Measurements from ENCODE around the gene STAT6.
"Not testable (repeated sequence)": the region's sequence is repeated elsewhere in the genome, so short reads cannot be mapped to it uniquely, and the experiment has no call there.

STAT6 gene

DNA sequence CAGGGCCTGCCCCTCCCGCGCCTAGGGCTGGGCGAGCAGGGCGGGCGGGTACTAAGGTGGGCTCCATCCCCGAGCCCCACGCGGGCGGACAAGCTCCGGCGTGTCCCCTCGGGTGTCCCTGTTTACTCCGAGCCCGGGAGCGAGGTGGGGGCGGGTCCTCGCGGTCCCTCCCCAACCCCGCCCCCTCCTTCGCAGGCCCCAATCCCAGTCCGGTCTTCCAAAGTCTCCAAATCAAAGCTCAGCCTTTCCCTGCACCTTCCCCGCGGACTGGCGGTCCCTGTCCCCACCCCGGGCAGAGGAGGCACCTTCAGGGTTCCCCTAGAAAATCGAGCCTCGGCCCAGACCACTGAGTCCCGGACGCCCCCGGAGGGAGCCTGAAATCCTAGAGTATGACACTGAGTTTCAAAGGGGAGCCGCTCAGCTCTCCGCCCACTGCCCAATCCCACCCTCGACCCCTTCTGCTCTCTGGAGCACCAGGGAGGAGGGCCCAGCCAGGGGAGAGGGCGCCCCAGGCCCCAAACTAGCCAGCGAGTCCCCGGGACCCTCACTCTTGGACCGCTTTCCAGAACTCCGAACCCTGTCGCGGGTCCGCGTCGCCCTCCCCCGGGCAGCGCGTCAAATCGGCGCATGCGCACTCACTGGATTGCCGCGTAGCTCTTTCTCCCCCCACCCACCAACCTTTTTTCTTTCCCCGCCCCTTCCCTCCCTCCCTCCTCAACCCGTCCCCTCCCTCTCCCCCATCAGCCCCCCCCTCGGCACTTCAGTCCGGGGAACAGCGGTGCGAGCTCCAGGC lies 16.8 kb upstream of the STAT6 start, which contains the start of gene LRP1:
LRP1 (plus strand) TSS at position 758 of the 793 bp plus-strand sequence. CDS start 482 bp downstream, outside the sequence.
- no peak for DNase-seq (ENCODE audit: low read depth, low spot score)

DNA sequence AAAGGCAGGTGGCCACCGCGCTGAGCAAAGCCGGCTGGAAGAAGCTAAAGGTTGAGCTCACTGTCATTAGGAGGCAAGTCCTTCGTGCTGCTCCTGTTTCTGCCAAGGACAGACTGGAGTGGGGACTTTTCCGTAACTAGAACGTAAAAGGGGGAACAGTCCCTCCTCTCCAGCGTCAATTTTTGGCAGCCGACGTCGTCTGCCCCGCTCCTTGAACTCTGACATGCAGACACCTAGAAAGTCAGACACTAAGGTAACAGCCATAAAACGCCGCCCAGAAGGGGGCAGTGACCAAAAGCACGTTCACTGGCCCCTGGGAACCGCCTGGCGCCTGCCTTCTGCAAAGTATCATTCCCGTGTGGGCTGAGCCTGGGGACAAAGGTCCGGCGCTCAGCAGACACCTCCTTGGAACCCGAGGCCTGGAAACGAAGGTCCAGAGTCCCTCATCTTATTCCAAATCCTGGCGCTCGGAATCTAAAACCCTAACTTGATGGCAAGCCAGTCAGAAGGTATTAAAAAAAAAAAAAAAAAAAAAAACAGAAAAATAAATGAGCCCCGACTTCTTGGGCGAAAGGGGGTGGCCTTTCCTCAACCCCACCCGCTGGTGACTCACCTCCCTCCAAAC lies 16.1 kb upstream of the STAT6 start:
- no peak for DNase-seq (ENCODE audit: low read depth, low spot score)

DNA sequence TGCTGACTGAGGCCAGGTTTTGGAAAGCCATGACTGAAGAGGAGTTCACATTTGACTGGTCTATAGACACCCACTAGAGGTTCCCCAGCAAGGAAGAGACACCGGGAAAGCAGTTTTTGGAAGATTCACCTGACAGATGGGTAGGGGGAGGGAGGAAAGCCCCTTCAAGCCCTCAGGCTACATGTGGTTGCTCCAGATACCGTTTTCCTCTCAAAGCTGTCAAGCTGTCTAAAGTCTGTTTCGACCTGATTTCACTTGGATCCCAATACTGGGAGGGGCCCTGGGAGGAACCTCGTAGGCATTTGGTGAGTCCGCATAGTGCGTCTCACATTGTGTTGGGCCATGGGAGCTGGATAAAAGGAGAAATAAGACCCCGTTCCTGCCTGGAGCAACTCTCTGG lies 15.4 kb upstream of the STAT6 start:
- DNase-seq (ENCODE audit: low read depth, low spot score), result no peak

DNA sequence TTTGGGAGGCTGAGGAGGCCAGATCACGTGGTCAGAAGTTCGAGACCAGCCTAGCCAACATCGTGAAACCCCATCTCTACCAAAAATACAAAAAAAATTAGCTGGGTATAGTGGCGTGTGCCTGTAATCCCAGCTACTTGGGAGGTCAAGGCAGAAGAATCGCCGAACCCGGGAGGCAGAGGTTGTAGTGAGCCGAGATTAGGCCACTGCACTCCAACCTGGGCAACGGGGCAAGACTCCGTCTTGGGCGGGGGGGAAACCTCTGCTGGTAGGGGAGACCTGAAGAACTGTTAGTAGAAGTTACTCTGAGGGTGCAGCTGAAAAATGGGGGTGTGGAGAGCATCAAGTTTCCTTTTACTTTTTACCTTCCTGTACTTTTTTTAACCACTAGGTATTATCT lies 14.9 kb upstream of the STAT6 start:
- no peak for DNase-seq (ENCODE audit: low read depth, low spot score)

DNA sequence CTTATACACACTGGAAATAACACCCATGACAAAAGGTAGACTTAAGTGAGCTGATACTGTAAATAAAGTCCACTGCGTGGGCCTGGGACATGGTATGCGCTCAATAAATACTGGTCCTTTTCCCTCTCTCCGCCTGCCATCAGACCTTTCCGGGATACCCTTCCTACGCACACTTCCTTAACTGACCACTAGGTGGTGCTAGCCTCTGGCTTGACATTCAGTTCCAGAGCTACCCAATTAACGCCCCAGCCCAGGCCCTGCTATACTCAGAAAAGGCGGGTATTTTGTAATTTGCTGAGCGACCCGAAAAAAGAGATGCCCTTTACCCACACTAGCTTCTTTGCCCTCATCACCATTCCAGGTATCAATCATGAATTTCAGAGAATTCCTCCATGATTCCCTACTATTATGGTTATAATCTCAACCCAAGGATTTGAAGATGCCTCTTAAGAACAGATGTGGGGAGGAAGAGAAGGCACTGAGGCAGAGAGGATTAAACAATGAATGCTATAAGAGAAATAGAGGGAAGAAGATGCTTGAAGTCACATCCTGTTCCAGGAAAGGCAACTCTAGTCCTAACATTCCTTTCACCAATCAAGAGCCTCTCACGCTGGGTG lies 13.2 kb upstream of the STAT6 start:
- DNase-seq (ENCODE audit: low read depth, low spot score), result no peak

DNA sequence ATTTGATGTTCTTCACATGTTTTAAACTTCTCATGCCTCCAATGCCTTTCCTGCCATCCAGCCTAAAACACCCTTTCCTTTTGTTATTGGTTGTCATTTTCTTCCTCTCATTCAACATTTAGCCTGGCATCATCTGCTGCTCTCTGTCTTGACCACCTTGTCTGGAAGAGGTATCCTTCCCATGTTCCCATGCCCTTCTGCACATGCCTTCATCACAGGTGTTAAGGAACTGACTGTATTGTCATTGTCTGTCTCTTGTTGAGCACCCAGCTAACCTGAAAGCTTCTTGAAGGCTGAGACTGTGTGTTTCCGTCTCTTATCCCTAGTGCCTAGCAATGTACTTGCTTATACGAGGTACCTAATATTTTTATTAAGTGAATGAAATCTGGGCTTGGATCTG lies 12.7 kb upstream of the STAT6 start:
- DNase-seq (ENCODE audit: low read depth, low spot score), result no peak

DNA sequence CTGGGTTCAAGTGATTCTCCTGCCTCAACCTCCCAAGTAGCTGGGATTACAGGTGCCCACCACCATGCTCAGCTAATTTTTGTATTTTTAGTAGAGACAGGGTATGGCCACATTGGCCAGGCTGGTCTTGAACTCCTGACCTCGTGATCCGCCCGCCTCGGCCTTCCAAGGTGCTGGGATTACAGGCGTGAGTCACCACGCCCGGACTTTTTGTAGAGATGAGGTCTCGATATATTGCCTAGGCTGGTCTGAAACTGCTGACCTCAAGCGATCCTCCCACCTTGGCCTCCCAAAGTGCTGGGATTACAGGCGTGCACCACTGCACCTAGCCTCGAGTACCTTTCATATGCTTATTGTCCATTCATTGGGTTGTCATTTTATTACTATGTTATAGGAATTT lies 9.6 kb upstream of the STAT6 start:
- DNase-seq (ENCODE audit: low read depth, low spot score), result not testable (repeated sequence)

DNA sequence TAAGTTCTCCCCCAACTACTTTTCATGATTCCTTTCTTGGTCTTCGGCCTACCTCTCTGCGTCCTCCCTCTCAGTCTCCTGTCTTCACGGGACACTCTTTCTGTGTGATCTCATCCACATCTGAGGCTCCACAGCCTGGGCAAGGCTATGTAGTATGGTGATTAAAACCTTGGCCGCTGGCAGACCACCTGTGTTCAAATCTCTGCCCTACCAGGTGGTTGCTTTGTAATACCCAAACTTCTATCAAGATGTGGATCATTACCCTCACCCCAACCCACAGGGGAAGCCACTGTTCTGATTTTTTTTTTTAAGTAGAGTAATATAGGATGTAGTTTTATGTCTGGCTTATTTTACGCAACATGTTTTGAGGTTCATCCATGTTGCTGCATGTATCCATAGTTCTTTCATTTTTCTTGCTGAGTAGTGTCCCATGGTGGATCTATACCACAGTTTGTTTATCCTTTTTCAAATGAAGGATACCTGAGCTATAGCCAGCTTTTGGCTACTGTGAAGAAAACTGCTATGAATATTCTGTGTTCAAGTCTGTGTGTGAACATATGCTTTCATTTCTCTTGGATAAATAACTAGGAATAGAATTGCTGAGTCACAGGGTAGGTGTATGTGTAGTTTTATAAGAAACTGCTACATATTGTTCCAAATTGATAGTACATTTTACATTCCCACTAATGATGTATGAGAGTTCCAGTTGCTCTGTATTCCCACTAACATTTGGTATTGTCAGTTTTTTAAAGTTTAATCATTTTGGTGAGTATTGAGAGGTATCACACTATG lies 8.3 kb upstream of the STAT6 start:
- DNase-seq (ENCODE audit: low read depth, low spot score), result no peak

DNA sequence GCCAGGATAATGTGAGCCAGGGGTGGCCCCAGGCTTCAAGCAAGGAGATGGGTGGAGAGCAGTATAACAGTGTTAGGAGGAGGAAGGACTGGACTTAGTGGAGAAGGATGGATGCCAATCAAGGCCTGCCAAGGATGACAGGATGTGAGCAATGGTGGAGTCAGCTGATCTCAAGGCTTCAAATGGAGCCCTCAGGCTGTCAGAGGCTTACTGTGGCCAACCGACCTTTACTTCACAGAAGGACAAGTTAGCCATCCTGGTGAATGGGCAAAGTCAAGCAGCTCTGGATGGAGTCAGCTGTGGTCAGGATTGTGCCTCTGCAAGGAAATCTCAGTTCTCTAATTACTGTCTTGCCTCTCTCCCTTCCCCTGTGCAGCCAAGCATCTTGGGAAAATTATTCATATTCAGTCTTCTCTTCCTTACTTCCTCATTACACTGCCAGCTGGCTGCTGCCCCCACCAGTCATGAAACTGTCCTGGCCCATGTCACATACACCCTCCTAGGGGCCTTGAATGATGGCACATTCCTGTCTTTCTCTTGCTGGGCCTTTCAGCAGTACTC lies 7.6 kb upstream of the STAT6 start:
- no peak for DNase-seq (ENCODE audit: low read depth, low spot score)

DNA sequence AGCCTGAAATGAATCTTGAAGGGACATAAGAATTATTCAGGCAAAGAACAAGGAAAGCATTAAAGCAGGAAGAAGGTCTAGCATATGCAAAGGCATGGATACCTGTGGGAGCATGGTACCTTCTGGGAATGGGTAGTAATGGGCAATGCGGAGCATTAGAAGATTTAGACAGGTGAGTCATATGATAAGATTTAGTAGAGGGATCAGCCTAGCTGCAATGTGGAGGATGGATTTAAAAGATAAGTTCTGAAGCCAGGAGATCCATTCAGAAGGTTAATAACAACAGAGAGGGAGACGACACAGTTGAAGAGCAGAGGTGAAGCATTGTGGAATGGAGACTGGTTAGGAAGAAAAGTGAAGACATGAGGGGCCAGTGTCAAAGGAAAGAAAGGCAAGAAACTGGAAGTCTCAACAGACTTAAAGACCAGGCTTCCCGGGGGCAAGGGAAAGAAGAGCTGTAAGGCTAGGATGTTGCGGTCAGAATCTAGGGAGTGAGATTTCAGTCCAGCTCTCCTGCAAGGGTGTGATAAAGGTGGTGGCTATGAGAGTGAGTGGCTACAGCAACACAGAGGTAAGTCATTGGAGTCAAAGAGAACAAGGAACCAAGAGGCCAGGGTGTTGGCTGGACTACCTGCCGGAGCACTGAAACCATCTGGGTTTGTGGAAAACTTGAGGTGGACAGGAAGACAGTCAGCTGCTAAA lies 5.6 kb upstream of the STAT6 start:
- DNase-seq (ENCODE audit: low read depth, low spot score), result no peak

DNA sequence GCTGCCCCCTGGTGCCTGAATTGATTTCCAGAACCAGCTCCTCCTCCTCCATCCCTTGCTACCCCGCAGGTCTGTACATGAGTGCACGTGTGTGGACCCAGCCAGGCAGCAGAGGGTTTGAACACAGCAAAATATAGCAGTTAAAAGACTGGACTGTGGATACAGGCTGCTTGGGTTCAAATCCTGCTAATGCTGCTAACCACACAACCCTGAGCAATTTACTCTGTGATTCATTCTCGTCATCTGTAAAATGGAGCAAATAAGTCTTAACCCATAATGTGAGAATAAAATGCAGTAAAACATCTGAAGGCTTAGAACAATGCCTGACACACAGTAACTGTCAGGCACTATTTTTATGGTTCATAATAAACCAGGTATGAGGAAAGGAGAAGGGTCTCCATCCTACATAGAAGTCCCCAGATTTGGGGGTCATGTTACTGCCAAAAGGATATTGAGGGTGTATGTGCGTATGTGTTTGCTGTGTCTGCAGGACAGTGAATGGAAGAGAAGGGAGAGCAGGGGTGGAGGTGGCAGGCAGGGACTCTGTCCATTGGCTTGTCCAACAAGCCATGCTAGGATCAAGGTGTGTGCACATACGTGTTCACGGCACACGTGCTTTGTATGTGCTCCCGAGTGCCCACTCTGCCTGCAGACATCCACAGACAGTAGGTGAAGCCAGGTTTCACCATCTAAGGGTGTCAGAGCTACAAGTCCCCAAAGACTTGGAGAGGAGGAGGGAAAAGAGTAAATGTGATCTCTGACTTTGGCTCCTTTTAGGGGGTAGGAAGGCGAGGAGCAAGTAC lies 1.5 kb upstream of the STAT6 start:
- no peak for DNase-seq (ENCODE audit: low read depth, low spot score)

DNA sequence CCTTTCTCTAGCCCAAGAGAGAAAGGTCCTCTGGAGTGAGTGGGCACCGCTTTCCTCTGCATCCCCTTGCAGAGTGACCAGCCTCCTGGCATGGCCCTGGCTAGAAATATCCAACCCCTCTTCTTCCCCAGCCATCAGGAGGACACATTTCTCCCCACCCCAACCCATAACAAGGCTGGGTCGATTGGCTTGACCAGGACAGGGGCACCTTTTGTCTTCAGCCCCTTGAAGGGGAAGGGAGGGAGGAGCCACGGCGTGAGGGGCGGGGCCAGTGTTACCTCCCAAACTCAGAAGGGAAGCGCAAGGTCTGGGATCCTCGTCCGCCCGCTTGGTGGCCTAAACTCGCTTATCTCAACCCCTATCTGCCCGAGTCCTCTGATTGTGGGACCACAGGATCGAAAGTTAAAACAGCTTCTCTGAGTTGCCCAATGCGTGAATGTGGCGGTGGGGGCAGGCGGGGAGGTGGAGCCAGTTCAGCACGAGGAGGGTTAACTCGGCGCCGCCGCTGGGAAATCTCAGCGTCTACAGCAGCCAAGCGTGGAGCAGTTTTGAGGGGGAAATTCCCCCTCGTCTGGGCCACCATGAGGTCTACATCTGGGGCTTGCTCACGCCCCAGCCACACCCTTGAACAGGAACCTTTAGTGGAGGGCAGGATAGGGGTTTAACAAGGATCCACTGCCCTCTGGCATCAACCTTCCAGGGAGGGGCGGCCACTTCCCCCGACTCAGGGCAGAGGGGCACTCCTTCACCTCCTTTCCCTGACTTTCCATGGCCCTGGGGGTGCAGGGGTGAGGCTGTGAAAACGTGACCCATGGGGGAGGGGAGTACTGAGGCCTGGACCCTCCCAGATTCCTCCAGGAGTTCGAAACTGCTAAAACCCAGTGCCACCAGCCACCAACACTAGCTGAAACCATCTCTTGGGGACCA lies 795 bp downstream of the STAT6 start:
- no peak for DNase-seq (ENCODE audit: low read depth, low spot score)

DNA sequence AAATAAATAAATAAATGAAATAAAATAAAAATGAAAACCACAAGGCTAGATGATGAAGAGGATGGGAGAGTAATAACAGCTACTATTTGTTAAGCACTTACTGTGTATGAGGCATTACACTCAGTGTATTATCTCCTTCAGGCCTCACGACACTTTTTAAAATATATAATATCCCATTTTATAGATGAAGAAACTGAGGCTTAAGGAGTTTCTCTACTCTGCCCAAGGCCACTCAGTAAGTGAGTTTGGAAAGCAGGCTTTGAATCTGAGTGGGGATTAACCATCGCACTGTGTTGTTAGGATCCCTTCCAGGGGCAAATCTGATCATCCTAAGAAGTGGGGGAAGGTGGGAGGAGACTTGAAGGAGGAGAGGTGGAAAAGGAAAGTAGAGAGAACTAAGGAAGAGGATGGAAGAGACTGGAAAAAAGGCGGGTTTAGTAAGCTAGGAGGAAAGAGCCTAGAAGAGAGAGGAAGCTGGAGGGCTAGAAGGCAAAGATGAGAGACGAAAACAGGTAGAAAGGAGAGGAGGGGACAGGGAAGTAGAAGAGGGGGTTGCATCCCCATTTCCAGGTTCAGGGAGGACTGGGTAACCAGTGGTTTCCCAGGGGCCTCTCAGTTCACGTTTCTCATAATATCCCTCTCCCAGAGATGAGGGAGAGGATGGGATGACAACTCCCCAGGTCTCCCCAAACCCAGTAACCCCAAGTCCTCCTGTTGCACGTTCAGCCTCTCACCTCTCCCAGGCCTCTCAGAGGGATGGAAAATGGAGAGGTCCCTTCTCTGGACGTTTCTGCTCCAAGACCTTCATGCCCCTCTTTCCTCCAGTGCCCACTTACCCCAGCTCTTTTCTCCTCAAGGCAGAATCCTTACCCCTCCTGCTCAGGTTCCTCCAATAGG lies 1.7 kb downstream of the STAT6 start:
- DNase-seq (ENCODE audit: low read depth, low spot score), result no peak

DNA sequence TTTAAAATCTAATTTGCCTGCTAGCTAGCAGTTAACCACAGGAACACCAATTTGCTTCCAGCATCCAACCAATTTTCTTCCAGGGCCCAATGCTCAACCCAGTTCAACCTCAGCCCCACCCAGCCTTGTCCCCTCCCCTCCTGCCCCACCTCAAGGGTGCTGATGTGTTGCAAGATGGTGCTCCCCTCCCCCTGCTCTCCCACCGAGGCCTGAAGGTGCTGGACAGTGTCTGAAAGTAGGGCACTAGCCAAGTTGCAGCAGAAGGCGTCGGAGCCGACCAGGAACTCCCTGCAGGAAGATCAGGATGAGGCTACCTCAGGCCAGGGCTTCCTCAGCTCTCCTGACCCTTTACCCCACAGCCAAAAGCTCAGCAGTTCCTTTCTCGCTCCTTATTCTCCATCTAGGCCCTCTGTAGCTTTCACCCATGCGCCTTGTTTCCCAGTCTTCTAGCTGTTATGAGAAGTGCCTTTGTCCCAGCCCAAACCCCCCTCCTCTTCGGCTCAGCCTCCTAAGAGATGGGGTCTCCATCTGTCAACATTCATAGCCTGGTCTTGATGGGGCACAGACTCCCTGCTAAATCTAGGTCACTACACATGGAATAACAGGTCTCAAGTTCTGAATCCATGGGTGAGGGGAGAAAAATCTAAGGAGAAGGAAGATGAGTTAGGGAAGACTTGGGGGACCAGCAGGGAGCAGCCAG lies 3.6 kb downstream of the STAT6 start:
- no peak for DNase-seq (ENCODE audit: low read depth, low spot score)

DNA sequence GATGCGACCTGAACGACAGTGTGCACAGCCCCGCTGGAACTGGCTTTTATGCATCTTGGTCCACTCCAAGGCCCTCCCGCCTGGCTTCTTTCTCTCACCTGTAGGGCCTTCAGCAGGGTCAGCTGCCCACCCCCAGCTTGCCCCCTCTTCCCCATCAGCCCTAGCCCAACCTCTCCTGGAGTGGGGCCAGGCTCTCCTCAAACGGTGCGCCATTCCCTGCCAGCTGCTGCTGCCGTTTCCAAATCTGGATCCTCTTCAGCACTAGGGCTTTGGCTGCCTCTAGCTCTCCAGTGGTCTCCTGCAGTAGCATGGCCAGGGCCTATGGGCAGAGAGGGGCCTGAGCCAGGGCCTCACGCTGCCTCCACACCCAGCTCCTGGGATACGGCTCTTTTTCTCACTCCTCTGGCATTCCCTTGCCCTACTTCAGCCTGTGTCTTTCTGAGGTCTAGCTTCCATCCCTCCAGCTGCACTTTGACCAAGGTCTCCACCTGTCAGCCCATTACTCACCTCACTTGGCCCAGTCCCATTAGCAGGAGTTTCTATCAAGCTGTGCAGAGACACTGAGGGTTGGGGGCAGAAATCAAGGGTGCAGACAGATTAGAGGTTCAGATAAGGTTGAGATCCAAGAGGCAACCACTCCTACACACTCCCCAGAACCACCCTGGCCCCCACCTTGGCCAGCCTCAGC lies 5.0 kb downstream of the STAT6 start:
- no peak for DNase-seq (ENCODE audit: low read depth, low spot score)

DNA sequence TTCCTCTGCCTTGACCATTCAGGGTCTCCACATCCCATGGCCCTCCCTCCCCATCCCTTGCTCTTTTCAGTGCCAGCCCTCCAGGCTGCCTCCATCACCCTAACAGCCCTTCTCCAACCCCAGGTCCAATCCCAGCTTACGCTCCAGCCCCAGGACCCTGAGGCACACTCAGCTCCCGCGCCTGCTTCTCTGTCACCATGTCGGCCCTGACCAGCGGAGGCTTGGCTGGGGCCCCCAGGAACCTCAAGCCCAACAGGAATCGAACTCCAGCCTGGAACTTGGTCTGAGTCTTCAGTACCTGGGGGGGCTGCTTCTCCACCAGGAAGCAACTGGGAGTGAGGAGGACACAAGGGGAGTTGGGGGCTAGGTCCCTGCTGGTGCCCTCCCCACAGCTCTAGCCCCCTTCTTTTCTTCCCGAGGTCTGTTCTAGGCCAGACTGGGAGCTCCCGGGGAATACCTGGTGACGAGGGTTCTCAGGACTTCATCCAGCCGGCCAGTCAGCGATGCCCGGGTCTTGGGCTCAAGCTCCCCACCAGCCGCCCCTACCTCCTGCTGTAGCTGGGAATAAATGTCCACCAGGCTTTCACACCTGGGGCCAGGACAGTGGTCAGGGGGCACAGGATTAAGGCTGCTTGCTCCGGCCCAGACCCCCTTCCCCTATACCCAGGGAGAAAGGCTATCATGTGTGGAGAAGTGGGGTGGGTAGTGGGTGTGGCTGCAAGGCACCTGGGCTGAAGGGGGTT lies 6.0 kb downstream of the STAT6 start:
- DNase-seq (ENCODE audit: low read depth, low spot score), result no peak

Data from iPS DF 19.7 (cell line).